HepG2 (cell line): ENCODE results near the gene CLASP1. TPM values are rescaled to one million over a fixed set of nuclear protein-coding genes. Genes with fewer than 3 reads are reported as not detected.
"Not testable (repeated sequence)": the region's sequence is repeated elsewhere in the genome, so short reads cannot be mapped to it uniquely, and the experiment has no call there.

ENCODE experiments used
- ATAC-seq: fragments of 200-7000 bp; cut with Tn5 transposase; 3 replicates; pipeline ENCODE4 v1.9.1; 2020; ENCODE audit warnings: mild to moderate bottlenecking, moderate library complexity
- BruUV-seq: library from RNA; stranded (reverse); fragments of 400-500 nt; replicated peaks from 2 replicates; lab custom pipeline; 2021; lab: Mats Ljungman, UMichigan
- CTCF ChIA-PET: fragments of 300-600 bp; formaldehyde crosslinking; extraction: SDS; loops from one replicate; lab custom pipeline; 2021; ENCODE audit warnings: low total read pairs, inconsistent platforms, low intra/inter-chr PET ratio; lab: Yijun Ruan, JAX
- POLR2A ChIA-PET: fragments of 350-600 bp; sonication (Branson Sonifier 250); formaldehyde crosslinking; loops from one replicate; lab custom pipeline; 2020; ENCODE audit warnings: antibody characterized with exemption, inconsistent platforms; lab: Yijun Ruan, JAX
- DNase-seq: peaks from one replicate; pipeline ENCODE4 v3.0.0-alpha.2; 2015; ENCODE audit warnings: low spot score
- FAIRE-seq: peaks from 3 replicates; lab custom pipeline; 2011; peaks lifted over from hg19 to GRCh38; lab: Jason Lieb, UNC
- H2AFZ ChIP-seq: one replicate; pipeline ENCODE4 v1.6.1; 2011; ENCODE audit warnings: low read length, inconsistent platforms
- H3K27ac ChIP-seq: fragments of 300-600 bp; 3 replicates; pipeline ENCODE4 v1.8.0; 2011; ENCODE audit warnings: mixed run types, mild to moderate bottlenecking, mixed read lengths, low read length, inconsistent platforms; ENCODE audit not compliant: insufficient read depth; ENCODE audit errors: extremely low read length
- H3K27me3 ChIP-seq, 2 experiments: fragments of 200-600 bp in 1 of 2; 2 replicates in 1 of 2; 3 replicates in 1 of 2; pipeline versions ENCODE4 v1.6.0 to v1.8.0; 2011; ENCODE audit warnings: low read length in 2 of 2, mild to moderate bottlenecking in 2 of 2, moderate library complexity in 2 of 2, inconsistent platforms in 1 of 2; ENCODE audit not compliant: insufficient read depth in 2 of 2, control insufficient read depth in 1 of 2
- H3K36me3 ChIP-seq, 2 experiments: fragments of 200-600 bp in 1 of 2; replicated peaks in 1 of 2; 2 replicates in 1 of 2; 3 replicates in 1 of 2; pipeline versions ENCODE4 v1.5.1 to v1.8.0; 2011; ENCODE audit warnings: low read length in 2 of 2, inconsistent platforms in 1 of 2; ENCODE audit not compliant: insufficient read depth in 2 of 2, control insufficient read depth in 1 of 2
- H3K4me1 ChIP-seq: 2 replicates; pipeline ENCODE4 v1.5.1; 2012; ENCODE audit warnings: low read length, inconsistent platforms; ENCODE audit not compliant: insufficient read depth
- H3K4me2 ChIP-seq: 2 replicates; pipeline ENCODE4 v1.6.0; 2011; ENCODE audit warnings: low read depth, low read length, inconsistent platforms
- H3K4me3 ChIP-seq, 3 experiments: fragments of 200-600 bp in 1 of 3; sonication (generic), shearing (Covaris generic) in 1 of 3; replicated peaks in 1 of 3; 2 replicates each; pipeline ENCODE4 v1.5.1; 2011 to 2016; ENCODE audit warnings: low read length in 3 of 3, inconsistent platforms in 2 of 3, low read depth in 2 of 3, mild to moderate bottlenecking in 2 of 3, control low read depth in 1 of 3, mixed read lengths in 1 of 3; ENCODE audit not compliant: insufficient read depth in 1 of 3
- H3K79me2 ChIP-seq: one replicate; pipeline ENCODE4 v1.6.1; 2011; ENCODE audit warnings: low read length, inconsistent platforms; ENCODE audit not compliant: insufficient read depth
- H3K9ac ChIP-seq: 2 replicates; pipeline ENCODE4 v1.6.0; 2011; ENCODE audit warnings: mild to moderate bottlenecking, low read depth, low read length, inconsistent platforms; ENCODE audit not compliant: insufficient read depth
- H3K9me3 ChIP-seq: 2 replicates; pipeline ENCODE4 v1.5.1; 2012; ENCODE audit warnings: mild to moderate bottlenecking, low read length
- H4K20me1 ChIP-seq: 2 replicates; pipeline ENCODE4 v1.6.0; 2011; ENCODE audit warnings: inconsistent platforms, mild to moderate bottlenecking, low read length, moderate library complexity; ENCODE audit not compliant: insufficient read depth
- CHCHD3 ChIP-seq: sonication (generic); formaldehyde crosslinking; IDR thresholded peaks from 2 replicates; pipeline ENCODE4 v1.8.0; 2022; ENCODE audit warnings: mild to moderate bottlenecking, missing genetic modification reagents, moderate library complexity
- FOXJ3 ChIP-seq: sonication (generic); formaldehyde crosslinking; IDR thresholded peaks from 2 replicates; pipeline ENCODE4 v1.4.0; 2020; ENCODE audit warnings: missing genetic modification reagents, mild to moderate bottlenecking, borderline replicate concordance
- IKZF1 ChIP-seq: fragments of 450-650 bp; IDR thresholded peaks from 2 replicates; pipeline ENCODE4 v1.7.1; 2016
- IRF9 ChIP-seq: sonication (generic); formaldehyde crosslinking; IDR thresholded peaks from 2 replicates; pipeline ENCODE4 v1.8.0; 2022; ENCODE audit warnings: missing genetic modification reagents, mild to moderate bottlenecking, borderline replicate concordance
- MED8 ChIP-seq: sonication (generic); formaldehyde crosslinking; IDR thresholded peaks from 2 replicates; pipeline ENCODE4 v1.8.1; 2023; ENCODE audit warnings: mild to moderate bottlenecking, missing genetic modification reagents; ENCODE audit not compliant: insufficient replicate concordance
- PAWR ChIP-seq: sonication (generic); formaldehyde crosslinking; IDR thresholded peaks from 2 replicates; pipeline ENCODE4 v1.4.0; 2020; ENCODE audit warnings: missing genetic modification reagents, mild to moderate bottlenecking, borderline replicate concordance
- TAF1 ChIP-seq: sonication (generic); formaldehyde crosslinking; IDR thresholded peaks from 2 replicates; pipeline ENCODE4 v1.4.0; 2020; ENCODE audit warnings: missing genetic modification reagents
- ZNF333 ChIP-seq: sonication (generic); formaldehyde crosslinking; IDR thresholded peaks from 2 replicates; pipeline ENCODE4 v1.4.0; 2020; ENCODE audit warnings: mild to moderate bottlenecking, missing genetic modification reagents, borderline replicate concordance
- WGBS: methylation state at CpG from one replicate; pipeline ENCODE4 v1.1.6; 2017; ENCODE audit warnings: low lambda C conversion rate; 5-methylcytosine and 5-hydroxymethylcytosine counted together
- in situ Hi-C: cut with HindIII; loops from 2 replicates; pipeline ENCODE4 v1.10.0; 2017; ENCODE audit warnings: low pct_unique_long_range_greater_than_20kb; ENCODE audit not compliant: extremely low pct_ligation_motif_present
- intact Hi-C: fragments of 100-400 bp; cut with micrococcal nuclease; formaldehyde crosslinking; loops from one replicate; pipeline ENCODE4 v1.10.0; 2022; ENCODE audit not compliant: unreplicated experiment
- polyA plus RNA-seq, 8 experiments: library from polyadenylated mRNA; depleted of rRNA in 3 of 8; stranded (reverse) in 7 of 8; unstranded in 1 of 8; fragments of >200 nt; fragmentation: Illumina TruSeq in 4 of 8; extraction: Trizol in 4 of 8; gene quantifications; 2 replicates each; pipeline versions ENCODE4 v1.2.1 to v1.2.3, GENCODE V29; 2011 to 2016; ENCODE audit warnings: low read depth in 4 of 8, missing spikeins in 1 of 8, mixed read lengths in 1 of 8; ENCODE audit not compliant: insufficient read depth in 1 of 8
- total RNA-seq, 5 experiments: library from RNA; depleted of rRNA; stranded (reverse); fragments of >200 nt; fragmentation: Illumina TruSeq; extraction: Trizol; gene quantifications; 2 replicates each; pipeline ENCODE4 v1.2.3, GENCODE V29; 2016; ENCODE audit warnings: low read depth in 1 of 5
- TF ChIP-seq, protein P1 (sequence below): sonication (generic); formaldehyde crosslinking; IDR thresholded peaks from 2 replicates; pipeline ENCODE4 v1.5.0; 2020; ENCODE audit warnings: mild to moderate bottlenecking, missing genetic modification reagents
- TF ChIP-seq, protein P2 (sequence below): sonication (generic); formaldehyde crosslinking; IDR thresholded peaks from 2 replicates; pipeline ENCODE4 v1.4.0; 2020; ENCODE audit warnings: mild to moderate bottlenecking, missing genetic modification reagents

The CLASP1 gene
- total and polyA plus RNA-seq, 2 of the 13 experiments (the other 11 are each of a cell fraction or from before 2014, with no cell fraction given), result 11.7 to 47.9 TPM

DNA sequence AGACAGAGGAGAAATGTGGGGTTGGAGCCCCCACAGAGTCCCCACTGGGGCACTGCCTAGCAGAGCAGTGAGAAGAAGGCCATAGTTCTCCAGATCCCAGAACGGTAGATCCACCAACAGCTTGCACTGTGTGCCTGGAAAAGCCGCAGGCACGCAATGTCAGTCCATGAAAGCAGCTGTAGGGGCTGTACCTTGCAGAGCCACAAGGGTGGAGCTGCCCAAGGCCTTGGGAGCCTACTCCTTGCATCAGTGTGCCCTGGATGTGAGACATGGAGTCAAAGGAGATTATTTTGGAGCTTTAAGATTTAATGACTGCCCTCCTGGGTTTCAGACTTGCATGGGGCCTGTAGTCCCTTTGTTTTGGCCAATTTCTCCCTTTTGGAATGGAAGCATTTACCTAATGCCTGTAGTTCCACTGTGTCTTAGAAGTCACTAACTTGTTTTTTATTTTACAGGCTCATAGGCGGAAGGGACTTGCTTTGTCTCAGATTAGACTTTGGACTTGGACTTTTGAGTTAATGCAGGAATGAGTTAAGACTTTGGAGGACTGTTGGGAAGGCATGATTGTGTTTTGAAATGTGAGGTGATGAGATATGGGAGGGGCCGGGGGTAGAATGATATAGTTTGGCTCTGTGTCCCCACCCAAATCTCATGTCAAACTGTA lies 274.7 kb downstream of the CLASP1 start:
- H3K36me3 ChIP-seq, result peaks cover 20 to 49% of the 10 kb centered on the region in 2 experiments
- H4K20me1 ChIP-seq, H3K27ac ChIP-seq, H3K79me2 ChIP-seq, in situ Hi-C loops, H3K4me2 ChIP-seq, H3K4me3 ChIP-seq, POLR2A ChIA-PET, H3K9me3 ChIP-seq, CTCF ChIA-PET, DNase-seq, H2AFZ ChIP-seq, FAIRE-seq, H3K27me3 ChIP-seq, BruUV-seq, H3K9ac ChIP-seq, intact Hi-C loops: not testable (repeated sequence)
- TF ChIP-seq CHCHD3 (CRISPR knock-in tag), result peak; percentile 51; the same call in 1 of the 2 replicates
- over 99% methylated on average over 5 of the region's 5 CpGs for WGBS
- peak; percentile 45; the same call in 2 of the 3 replicates for ATAC-seq
- peaks cover 17% of the 10 kb centered on the region for H3K4me1 ChIP-seq

- Histone ChIP-seq H3K27ac (no peak overlapping the region), H3K4me1 (peaks cover 17% of the 10 kb centered on the region), H3K36me3 (peaks cover 18 to 45% of the 10 kb centered on the region in 2 experiments), H3K27me3 (no peaks in the 10 kb centered on the region), H3K4me3 (no peak overlapping the region), H3K9me3 (no peaks in the 10 kb centered on the region), H3K9ac (no peak overlapping the region), H2AFZ (no peak overlapping the region), H3K4me2 (no peak overlapping the region), H3K79me2 (no peaks in the 10 kb centered on the region), H4K20me1 (no peaks in the 10 kb centered on the region)
- POLR2A ChIA-PET, result no interaction called here
- CTCF ChIA-PET, result no interaction called here
- in situ Hi-C loops (no loop called here), intact Hi-C loops (no loop called here)
- TSS peak; percentile 1 for BruUV-seq
- ATAC-seq, result no peak
- no peak for DNase-seq
- TF ChIP-seq TAF1 (CRISPR knock-in tag) (no peak), MED8 (CRISPR knock-in tag) (no peak), ZNF333 (CRISPR knock-in tag) (no peak), PAWR (CRISPR knock-in tag) (no peak), IRF9 (CRISPR knock-in tag) (no peak), FOXJ3 (CRISPR knock-in tag) (no peak), IKZF1 (no peak)
- TF ChIP-seq, protein P1, sequence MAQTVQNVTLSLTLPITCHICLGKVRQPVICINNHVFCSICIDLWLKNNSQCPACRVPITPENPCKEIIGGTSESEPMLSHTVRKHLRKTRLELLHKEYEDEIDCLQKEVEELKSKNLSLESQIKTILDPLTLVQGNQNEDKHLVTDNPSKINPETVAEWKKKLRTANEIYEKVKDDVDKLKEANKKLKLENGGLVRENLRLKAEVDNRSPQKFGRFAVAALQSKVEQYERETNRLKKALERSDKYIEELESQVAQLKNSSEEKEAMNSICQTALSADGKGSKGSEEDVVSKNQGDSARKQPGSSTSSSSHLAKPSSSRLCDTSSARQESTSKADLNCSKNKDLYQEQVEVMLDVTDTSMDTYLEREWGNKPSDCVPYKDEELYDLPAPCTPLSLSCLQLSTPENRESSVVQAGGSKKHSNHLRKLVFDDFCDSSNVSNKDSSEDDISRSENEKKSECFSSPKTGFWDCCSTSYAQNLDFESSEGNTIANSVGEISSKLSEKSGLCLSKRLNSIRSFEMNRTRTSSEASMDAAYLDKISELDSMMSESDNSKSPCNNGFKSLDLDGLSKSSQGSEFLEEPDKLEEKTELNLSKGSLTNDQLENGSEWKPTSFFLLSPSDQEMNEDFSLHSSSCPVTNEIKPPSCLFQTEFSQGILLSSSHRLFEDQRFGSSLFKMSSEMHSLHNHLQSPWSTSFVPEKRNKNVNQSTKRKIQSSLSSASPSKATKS, result no peak
- TF ChIP-seq, protein P2, sequence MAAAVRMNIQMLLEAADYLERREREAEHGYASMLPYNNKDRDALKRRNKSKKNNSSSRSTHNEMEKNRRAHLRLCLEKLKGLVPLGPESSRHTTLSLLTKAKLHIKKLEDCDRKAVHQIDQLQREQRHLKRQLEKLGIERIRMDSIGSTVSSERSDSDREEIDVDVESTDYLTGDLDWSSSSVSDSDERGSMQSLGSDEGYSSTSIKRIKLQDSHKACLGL (CRISPR knock-in tag), result no peak
- WGBS, result 98% methylated on average over 7 of the region's 7 CpGs
- no peak for FAIRE-seq
Observed at GRCh38 chr2:121372721-121373353, 276.4 kb downstream of the CLASP1 start.
